Mucosa of rectum (tissue), 2 donors: ENCODE measurements around the gene TUSC2.
"Not testable (repeated sequence)": the region's sequence is repeated elsewhere in the genome, so short reads cannot be mapped to it uniquely, and the experiment has no call there.

Experiments used
- H3K27ac ChIP-seq, 2 donors: one replicate each; pipeline ENCODE4 v1.7.0; 2013; ENCODE audit warnings: inconsistent platforms in 2 of 2, low read depth in 2 of 2, low read length in 2 of 2
- H3K27me3 ChIP-seq, 2 donors: one replicate each; pipeline ENCODE4 v1.7.0; 2013; ENCODE audit warnings: low read length in 2 of 2; ENCODE audit not compliant: control insufficient read depth in 2 of 2, insufficient read depth in 2 of 2
- H3K36me3 ChIP-seq, 2 donors: one replicate each; pipeline ENCODE4 v1.7.0; 2013; ENCODE audit warnings: low read length in 2 of 2; ENCODE audit not compliant: control insufficient read depth in 2 of 2, insufficient read depth in 2 of 2
- H3K4me1 ChIP-seq, 2 donors: one replicate each; pipeline ENCODE4 v1.7.0; 2013; ENCODE audit warnings: low read length in 2 of 2, mild to moderate bottlenecking in 1 of 2; ENCODE audit not compliant: control insufficient read depth in 2 of 2, insufficient read depth in 2 of 2
- H3K4me3 ChIP-seq, 2 donors: one replicate each; pipeline ENCODE4 v1.7.0; 2013; ENCODE audit warnings: low read length in 2 of 2
- H3K9ac ChIP-seq, 2 donors: one replicate each; pipeline ENCODE4 v1.7.0; 2013; ENCODE audit warnings: low read length in 2 of 2, low read depth in 1 of 2, mild to moderate bottlenecking in 1 of 2
- H3K9me3 ChIP-seq, 2 donors: one replicate each; pipeline ENCODE4 v1.7.0; 2013; ENCODE audit warnings: low read length in 2 of 2; ENCODE audit not compliant: control insufficient read depth in 2 of 2
- donor health status: healthy.
- donor health status: Normal muscosa, but diverticular disease.

Gene TUSC2

GRCh38 chr3:50287262-50287661 lies 40.8 kb downstream of the TUSC2 start:
- H3K4me1 ChIP-seq = peaks cover 13 to 16% of the 10 kb centered on the region in 2 donors
- H3K36me3 ChIP-seq = peaks cover 36% of the 10 kb centered on the region in 2 donors
- no peak overlapping the region for H3K4me3 ChIP-seq
- no peaks in the 10 kb centered on the region for H3K27me3 ChIP-seq
- no peak overlapping the region for H3K27ac ChIP-seq
- no peaks in the 10 kb centered on the region for H3K9me3 ChIP-seq
- H3K9ac ChIP-seq = no peak overlapping the region

- Histone ChIP-seq H3K27me3 (no peaks in the 10 kb centered on the region), H3K9ac (no peak overlapping the region), H3K4me3 (no peak overlapping the region), H3K36me3 (peaks cover 36% of the 10 kb centered on the region in 2 donors), H3K4me1 (peaks cover 11 to 13% of the 10 kb centered on the region in 2 donors), H3K27ac (no peak overlapping the region), H3K9me3 (no peaks in the 10 kb centered on the region)
Measured at GRCh38 chr3:50286322-50287227, 41.4 kb downstream of the TUSC2 start.

- not testable (repeated sequence) for H3K27ac ChIP-seq, H3K9ac ChIP-seq, H3K9me3 ChIP-seq, H3K27me3 ChIP-seq, H3K4me3 ChIP-seq, H3K4me1 ChIP-seq
- H3K36me3 ChIP-seq = peaks cover 24 to 25% of the 10 kb centered on the region in 2 donors
Measured at GRCh38 chr3:50284121-50284520, 43.9 kb downstream of the TUSC2 start.

- no peak overlapping the region for H3K9ac ChIP-seq
- H3K9me3 ChIP-seq = no peaks in the 10 kb centered on the region
- H3K27me3 ChIP-seq = peaks cover 0 to 3% of the 10 kb centered on the region in 2 donors
- H3K4me3 ChIP-seq = no peak overlapping the region
- no peak overlapping the region for H3K27ac ChIP-seq
- peaks cover 0 to 2% of the 10 kb centered on the region in 2 donors for H3K36me3 ChIP-seq
- no peaks in the 10 kb centered on the region for H3K4me1 ChIP-seq
Measured at GRCh38 chr3:50279255-50280016, 48.6 kb downstream of the TUSC2 start.

- Histone ChIP-seq H3K27ac (no peak within 1 kb of the TSS), H3K36me3 (peaks cover 0 to 2% of the 10 kb centered on the region in 2 donors), H3K27me3 (peaks cover 0 to 6% of the 10 kb centered on the region in 2 donors), H3K9me3 (no peaks in the 10 kb centered on the region), H3K4me1 (peaks cover 2 to 3% of the 10 kb centered on the region in 2 donors), H3K9ac (no peak within 1 kb of the TSS), H3K4me3 (no peak within 1 kb of the TSS)
Measured at GRCh38 chr3:50278880-50279224, 49.2 kb downstream of the TUSC2 start, which contains the start of gene LSMEM2. TSS of gene LSMEM2 (plus strand) at chr3:50279087. CDS start at chr3:50279114, 27 bp downstream.

- peaks cover 0 to 7% of the 10 kb centered on the region in 2 donors for H3K27me3 ChIP-seq
- no peaks in the 10 kb centered on the region for H3K9me3 ChIP-seq
- peaks cover 5 to 7% of the 10 kb centered on the region in 2 donors for H3K4me1 ChIP-seq
- H3K36me3 ChIP-seq = peaks cover 0 to 2% of the 10 kb centered on the region in 2 donors
- no peak overlapping the region for H3K9ac ChIP-seq
- no peak overlapping the region for H3K4me3 ChIP-seq
- no peak overlapping the region for H3K27ac ChIP-seq
Measured at GRCh38 chr3:50278123-50278879, 49.7 kb downstream of the TUSC2 start.

GRCh38 chr3:50276762-50277101 lies 51.3 kb downstream of the TUSC2 start:
- Histone ChIP-seq H3K4me3 (no peak overlapping the region), H3K9ac (no peak overlapping the region), H3K27me3 (peaks cover 0 to 7% of the 10 kb centered on the region in 2 donors), H3K27ac (no peak overlapping the region), H3K36me3 (peaks cover 0 to 2% of the 10 kb centered on the region in 2 donors), H3K4me1 (peaks cover 10 to 13% of the 10 kb centered on the region in 2 donors), H3K9me3 (no peaks in the 10 kb centered on the region)

GRCh38 chr3:50275996-50276761 lies 51.8 kb downstream of the TUSC2 start:
- peaks cover 15 to 18% of the 10 kb centered on the region in 2 donors for H3K4me1 ChIP-seq
- no peaks in the 10 kb centered on the region for H3K9me3 ChIP-seq
- H3K4me3 ChIP-seq = no peak overlapping the region
- peaks cover 0 to 7% of the 10 kb centered on the region in 2 donors for H3K27me3 ChIP-seq
- no peak overlapping the region for H3K27ac ChIP-seq
- peaks cover 0 to 5% of the 10 kb centered on the region in 2 donors for H3K36me3 ChIP-seq
- H3K9ac ChIP-seq = no peak overlapping the region

- peaks cover 0 to 5% of the 10 kb centered on the region in 2 donors for H3K36me3 ChIP-seq
- H3K4me1 ChIP-seq = peaks cover 19 to 26% of the 10 kb centered on the region in 2 donors
- peaks cover 0 to 7% of the 10 kb centered on the region in 2 donors for H3K27me3 ChIP-seq
- H3K9me3 ChIP-seq = no peaks in the 10 kb centered on the region
- no peak overlapping the region for H3K27ac ChIP-seq
- no peak overlapping the region for H3K9ac ChIP-seq
- H3K4me3 ChIP-seq = no peak overlapping the region
Measured at GRCh38 chr3:50275141-50275995, 52.7 kb downstream of the TUSC2 start.
